Chondrocyte (in vitro differentiated cells): ENCODE data around the gene STK11. TPM values are rescaled to one million over a fixed set of nuclear protein-coding genes. Genes with fewer than 3 reads are reported as not detected.
"Not testable (repeated sequence)": the region's sequence is repeated elsewhere in the genome, so short reads cannot be mapped to it uniquely, and the experiment has no call there.

Source experiments
- DNase-seq: peaks from one replicate; pipeline ENCODE4 v3.0.0; 2021; ENCODE audit warnings: mixed read lengths, low spot score
- H3K27ac Mint-ChIP-seq: one replicate; pipeline ENCODE4 v1.8.0; 2021; ENCODE audit warnings: mild to moderate bottlenecking, moderate library complexity, mixed read lengths; ENCODE audit not compliant: unreplicated experiment
- H3K27me3 Mint-ChIP-seq: 2 replicates; pipeline ENCODE4 v1.8.0; 2021; ENCODE audit warnings: low read depth, mixed read lengths
- H3K36me3 Mint-ChIP-seq: 2 replicates; pipeline ENCODE4 v1.8.0; 2021; ENCODE audit warnings: low read depth, mixed read lengths
- H3K4me1 Mint-ChIP-seq: 2 replicates; pipeline ENCODE4 v1.8.0; 2021; ENCODE audit warnings: low read depth, mild to moderate bottlenecking, mixed read lengths
- H3K4me3 Mint-ChIP-seq: one replicate; pipeline ENCODE4 v1.8.0; 2021; ENCODE audit warnings: mild to moderate bottlenecking, moderate library complexity, mixed read lengths; ENCODE audit not compliant: unreplicated experiment
- H3K9me3 Mint-ChIP-seq: 2 replicates; pipeline ENCODE4 v1.8.0; 2021; ENCODE audit warnings: low read depth, mixed read lengths
- CTCF ChIP-seq: fragments of 200-600 bp; sonication (generic); IDR thresholded peaks from 2 replicates; pipeline ENCODE4 v1.5.0; 2021; ENCODE audit warnings: antibody characterized with exemption, mild to moderate bottlenecking, moderate library complexity
- total RNA-seq: library from RNA; stranded (reverse); gene quantifications from 3 replicates; pipeline ENCODE4 v1.2.1, GENCODE V29; 2021

The STK11 gene
- total RNA-seq, 1 donor from 2014 or later, result 42.3 TPM

- H3K4me3 Mint-ChIP-seq, result no peak overlapping the region
- TF ChIP-seq CTCF, result no peak
- DNase-seq, result no peak
These were observed 16.2 kb upstream of the STK11 start for GRCh38 chr19:1189419-1189818.

GRCh38 chr19:1199531-1199930, 6.0 kb upstream of the STK11 start:
- TF ChIP-seq CTCF, result no peak
- Mint-ChIP-seq H3K27me3 (no peaks in the 10 kb centered on the region), H3K4me3 (no peak overlapping the region), H3K27ac (no peak overlapping the region), H3K4me1 (peaks cover 11% of the 10 kb centered on the region), H3K9me3 (no peaks in the 10 kb centered on the region), H3K36me3 (no peaks in the 10 kb centered on the region)
- no peak for DNase-seq

More at GRCh38 chr19:1189419-1189818, 16.2 kb upstream of the STK11 start:
- Mint-ChIP-seq H3K9me3 (no peaks in the 10 kb centered on the region), H3K36me3 (no peaks in the 10 kb centered on the region), H3K27me3 (no peaks in the 10 kb centered on the region), H3K27ac (no peak overlapping the region), H3K4me1 (peaks cover 9% of the 10 kb centered on the region)

- not testable (repeated sequence) for DNase-seq, H3K27ac Mint-ChIP-seq, H3K4me3 Mint-ChIP-seq, H3K36me3 Mint-ChIP-seq, H3K27me3 Mint-ChIP-seq, H3K9me3 Mint-ChIP-seq
- peaks cover 12% of the 10 kb centered on the region for H3K4me1 Mint-ChIP-seq
These were observed 5.0 kb upstream of the STK11 start for GRCh38 chr19:1200614-1201013.

GRCh38 chr19:1206150-1206863, 729 bp downstream of the STK11 start:
- TF ChIP-seq CTCF, result no peak
- Mint-ChIP-seq H3K27ac (peak overlapping the region; percentile 94), H3K9me3 (no peaks in the 10 kb centered on the region), H3K4me1 (peaks cover 44% of the 10 kb centered on the region), H3K36me3 (no peaks in the 10 kb centered on the region), H3K27me3 (no peaks in the 10 kb centered on the region), H3K4me3 (peak overlapping the region; percentile 90)
- no peak for DNase-seq

- TF ChIP-seq CTCF, result no peak
- Mint-ChIP-seq H3K27ac (peak overlapping the region; percentile 94), H3K4me3 (peak overlapping the region; percentile 90), H3K9me3 (no peaks in the 10 kb centered on the region), H3K36me3 (no peaks in the 10 kb centered on the region), H3K27me3 (no peaks in the 10 kb centered on the region), H3K4me1 (peaks cover 47% of the 10 kb centered on the region)
- DNase-seq, result no peak
These were observed 1.4 kb downstream of the STK11 start for GRCh38 chr19:1206864-1207450.

- DNase-seq, H3K27ac Mint-ChIP-seq, H3K9me3 Mint-ChIP-seq, H3K4me3 Mint-ChIP-seq, H3K27me3 Mint-ChIP-seq, H3K36me3 Mint-ChIP-seq: not testable (repeated sequence)
- H3K4me1 Mint-ChIP-seq, result peaks cover 47% of the 10 kb centered on the region
These were observed 3.3 kb downstream of the STK11 start for GRCh38 chr19:1208830-1209229.
